Stimulated activated CD4-positive, alpha-beta T cell treated with anti-CD3 and anti-CD28 coated beads, TNF-alpha, amount 100 ng/mL, for 1 hour (primary cell): Measurements from ENCODE around the gene ASIC1.
A peak's percentile ranks its signal among the peaks of the same experiment; 100 is the strongest.
"Not testable (repeated sequence)": the region's sequence is repeated elsewhere in the genome, so short reads cannot be mapped to it uniquely, and the experiment has no call there.

Experiments
- DNase-seq, 3 donors: peaks; one replicate each; pipeline ENCODE4 v3.0.0-alpha.2; 2020; ENCODE audit warnings: low read depth in 3 of 3, low spot score in 1 of 3

Gene ASIC1

DNA sequence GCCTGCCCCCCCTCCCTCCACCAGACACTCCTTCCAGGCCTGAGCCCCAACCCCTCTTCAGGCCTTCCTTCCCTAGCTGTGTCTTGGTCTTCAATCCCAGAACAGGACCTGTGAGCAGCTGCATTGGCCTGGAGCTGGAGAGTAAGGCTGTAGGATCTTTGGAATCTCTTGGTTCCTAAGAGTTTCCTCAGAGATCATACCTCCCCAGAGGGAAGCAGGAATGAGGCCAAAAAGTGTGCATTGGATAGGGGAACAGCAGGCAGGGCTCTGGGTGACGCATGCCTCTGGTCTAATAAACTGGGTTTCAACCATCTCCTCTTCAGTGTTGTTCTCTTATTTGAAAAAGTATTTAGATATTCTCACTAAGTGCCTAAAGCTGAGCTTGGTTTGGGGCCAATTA is 25.9 kb downstream of the ASIC1 start:
- DNase-seq: no peak

DNA sequence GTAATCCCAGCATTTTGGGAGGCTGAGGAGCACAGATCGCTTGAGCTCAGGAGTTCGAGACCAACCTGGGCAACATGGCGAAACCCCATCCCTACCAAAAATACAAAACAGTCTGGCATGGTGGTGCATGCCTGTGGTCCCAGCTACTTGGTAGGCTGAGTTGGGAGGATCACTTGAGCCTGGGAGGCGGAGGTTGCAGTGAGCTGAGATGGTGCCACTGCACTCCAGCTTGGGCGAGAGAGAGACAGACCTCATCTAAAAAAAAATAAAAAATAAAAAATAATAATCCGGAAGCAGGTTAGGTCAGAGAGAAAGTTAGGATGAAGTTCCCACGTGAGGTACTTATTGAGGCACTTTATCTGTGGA is 27.0 kb downstream of the ASIC1 start:
- DNase-seq: not testable (repeated sequence)

DNA sequence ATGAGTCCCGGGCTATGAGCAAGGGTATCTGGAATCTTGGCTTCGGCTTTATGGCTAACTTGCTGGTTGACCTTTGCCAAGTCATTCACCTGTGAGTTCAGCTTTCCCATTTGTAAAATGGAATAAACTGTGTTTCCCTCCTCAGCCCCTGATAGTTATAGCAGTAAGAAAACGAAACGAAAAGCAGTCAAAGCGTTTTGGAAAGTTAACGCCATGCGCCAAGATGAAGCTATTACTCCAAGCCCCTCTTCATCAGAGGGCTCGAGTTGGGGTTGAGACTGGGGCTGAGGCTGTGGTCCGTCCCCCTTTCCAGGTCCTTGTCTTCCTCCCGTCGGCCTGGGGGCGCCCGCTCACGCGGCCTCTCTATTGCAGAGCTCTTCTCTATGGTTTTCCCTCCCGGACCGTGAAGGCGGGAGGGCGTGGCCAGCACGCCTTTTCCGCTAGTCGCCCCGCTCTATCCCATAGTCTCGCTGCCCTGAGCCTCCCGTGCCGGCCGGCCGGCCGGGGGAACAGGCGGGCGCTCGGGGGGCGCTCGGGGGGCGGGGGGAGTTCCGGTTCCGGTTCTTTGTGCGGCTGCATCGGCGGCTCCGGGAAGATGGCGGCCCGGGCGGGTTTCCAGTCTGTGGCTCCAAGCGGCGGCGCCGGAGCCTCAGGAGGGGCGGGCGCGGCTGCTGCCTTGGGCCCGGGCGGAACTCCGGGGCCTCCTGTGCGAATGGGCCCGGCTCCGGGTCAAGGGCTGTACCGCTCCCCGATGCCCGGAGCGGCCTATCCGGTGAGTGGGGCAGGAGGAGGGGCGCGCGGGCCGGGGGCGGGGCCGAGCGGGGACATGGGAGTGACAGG is 27.6 kb downstream of the ASIC1 start, which contains the start of gene SMARCD1:
Gene SMARCD1 (plus strand): TSS at position 568 of the 840 bp plus-strand sequence. CDS start 28 bp downstream, at position 596.
- peak; percentile 67 to 76 (median 71) for DNase-seq

DNA sequence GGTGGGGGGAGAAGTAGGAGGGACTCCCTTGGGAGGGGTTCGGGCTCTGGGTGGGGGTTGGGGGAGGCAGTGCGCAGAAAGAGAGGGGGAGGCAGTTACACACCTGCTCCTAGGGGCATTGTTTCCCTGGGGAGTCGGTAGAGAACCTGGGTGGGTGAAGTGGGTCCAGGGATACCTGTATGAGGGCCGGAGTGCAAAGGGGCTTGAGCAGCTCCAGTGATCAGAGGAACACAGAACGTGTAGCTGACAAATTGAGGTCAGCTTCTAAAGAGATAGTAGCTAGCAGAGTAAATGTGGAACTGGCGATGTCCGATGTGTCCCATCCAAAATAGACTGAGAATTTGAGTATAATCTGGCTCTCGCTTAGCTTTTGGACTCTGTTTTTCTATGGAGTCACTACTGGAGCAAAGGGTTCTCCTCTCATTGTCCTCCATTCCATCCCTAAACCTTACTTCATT is 28.2 kb downstream of the ASIC1 start:
- no peak for DNase-seq

DNA sequence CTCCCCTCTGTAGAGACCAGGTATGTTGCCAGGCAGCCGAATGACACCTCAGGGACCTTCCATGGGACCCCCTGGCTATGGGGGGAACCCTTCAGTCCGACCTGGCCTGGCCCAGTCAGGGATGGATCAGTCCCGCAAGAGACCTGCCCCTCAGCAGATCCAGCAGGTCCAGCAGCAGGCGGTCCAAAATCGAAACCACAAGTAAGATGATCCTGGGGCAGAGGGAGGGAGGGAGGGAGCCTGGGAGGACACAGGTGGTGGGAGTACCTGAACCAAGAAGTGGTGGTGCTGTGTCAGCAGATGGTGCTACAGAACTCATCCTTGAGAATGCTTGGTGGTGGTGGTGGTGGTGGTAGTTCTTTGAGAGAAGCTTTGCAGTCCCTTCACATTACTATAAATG is 28.8 kb downstream of the ASIC1 start:
- no peak for DNase-seq

DNA sequence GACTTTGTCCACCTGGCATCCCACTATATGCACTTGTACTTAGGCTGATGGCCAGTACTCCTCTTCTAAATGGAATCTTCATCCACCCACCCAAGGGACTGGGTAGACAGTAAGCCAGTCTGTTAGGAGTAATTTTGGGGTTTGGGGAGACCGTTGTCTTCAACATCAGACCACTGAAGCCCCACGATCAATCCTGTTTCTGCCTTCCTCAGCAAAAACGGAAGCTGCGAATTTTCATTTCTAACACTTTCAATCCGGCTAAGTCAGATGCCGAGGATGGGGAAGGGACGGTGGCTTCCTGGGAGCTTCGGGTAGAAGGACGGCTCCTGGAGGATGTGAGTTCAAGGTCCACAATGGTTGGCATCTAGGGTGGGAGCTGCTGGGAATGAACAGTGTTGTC is 29.8 kb downstream of the ASIC1 start:
- no peak for DNase-seq

DNA sequence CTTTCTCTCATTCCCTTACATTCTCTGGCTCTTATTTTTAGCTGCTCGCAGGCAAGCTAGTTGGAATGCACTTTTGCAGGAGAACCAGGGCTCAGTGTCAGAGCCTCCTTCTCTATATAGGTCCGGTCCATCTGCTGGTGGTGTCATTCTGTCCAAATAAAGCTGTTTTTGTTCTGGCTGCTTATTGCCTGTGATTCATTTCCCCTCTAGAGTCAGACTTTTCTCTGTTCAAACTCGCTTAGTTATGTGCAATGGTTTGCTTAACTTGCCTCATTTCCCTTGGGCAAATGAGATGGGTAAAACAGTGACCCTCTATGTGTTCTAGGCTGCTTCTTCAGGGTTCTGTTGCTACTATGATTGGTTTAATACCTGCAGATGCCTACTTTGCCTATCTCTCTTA is 30.6 kb downstream of the ASIC1 start:
- no peak for DNase-seq

DNA sequence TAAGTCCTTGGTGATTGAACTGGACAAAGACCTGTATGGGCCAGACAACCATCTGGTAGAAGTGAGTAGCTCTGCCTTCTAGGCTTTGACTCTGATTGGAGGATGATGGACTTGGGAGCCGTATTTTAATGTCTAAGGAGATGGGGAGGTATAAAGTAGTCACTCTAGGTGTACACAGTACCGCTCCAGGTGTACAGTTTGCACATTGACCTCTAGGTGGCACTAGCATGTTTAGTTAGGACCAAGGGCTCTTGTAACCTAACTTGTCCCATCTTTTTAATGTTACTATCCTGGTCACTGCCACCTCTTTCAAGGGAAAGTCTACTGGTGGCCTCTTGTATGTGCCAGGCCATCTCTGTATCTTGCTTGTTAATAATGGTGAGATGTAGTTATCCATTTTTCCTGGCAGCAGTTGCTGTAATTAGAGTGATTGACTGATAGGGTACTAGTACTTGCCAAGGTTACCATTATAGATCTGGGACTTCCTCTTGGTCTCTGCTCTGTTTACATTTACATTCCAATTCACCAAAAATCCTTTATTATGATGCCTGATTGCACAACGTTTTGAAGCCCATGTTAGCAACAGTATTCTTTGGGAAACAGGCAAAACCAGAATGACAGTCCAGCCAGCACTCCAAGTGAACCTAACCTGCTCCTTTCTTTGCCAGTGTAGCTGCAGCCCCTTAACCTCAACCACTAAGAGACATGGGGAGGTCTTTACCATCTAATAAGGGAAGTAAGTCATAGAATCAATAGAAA is 31.4 kb downstream of the ASIC1 start:
- DNase-seq: no peak

DNA sequence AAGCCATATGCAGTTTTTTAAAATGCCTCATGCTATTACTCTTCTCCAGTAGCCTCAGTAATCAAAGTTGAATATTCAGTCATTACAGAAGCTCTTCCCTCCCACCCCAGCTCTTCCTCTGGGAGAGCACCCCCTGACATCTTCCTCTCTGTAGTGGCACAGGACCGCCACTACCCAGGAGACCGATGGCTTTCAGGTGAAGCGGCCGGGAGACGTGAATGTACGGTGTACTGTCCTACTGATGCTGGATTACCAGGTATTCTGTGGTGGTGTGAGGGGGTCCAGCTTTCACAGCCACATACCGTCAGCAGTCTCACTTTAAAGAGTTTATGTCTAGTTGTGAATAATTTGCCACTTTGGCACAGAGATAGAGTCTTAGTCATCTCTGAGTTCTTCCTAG is 32.3 kb downstream of the ASIC1 start:
- no peak for DNase-seq

DNA sequence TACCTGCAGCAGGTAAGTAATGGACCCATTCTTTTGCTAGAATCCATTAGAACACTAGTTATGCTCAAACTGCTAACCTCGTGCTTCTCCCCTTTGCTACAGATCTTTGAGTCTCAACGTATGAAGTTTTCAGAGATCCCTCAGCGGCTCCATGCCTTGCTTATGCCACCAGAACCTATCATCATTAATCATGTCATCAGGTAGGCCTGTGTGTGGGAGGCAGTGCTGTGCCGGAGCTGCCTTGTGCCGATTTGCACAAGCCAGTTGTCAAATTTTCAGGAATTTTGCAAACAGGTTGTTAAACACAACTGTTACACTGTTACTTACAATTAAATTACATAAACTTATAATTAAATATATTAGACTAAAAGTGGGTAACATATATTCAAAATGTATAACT is 33.0 kb downstream of the ASIC1 start:
- DNase-seq: no peak

DNA sequence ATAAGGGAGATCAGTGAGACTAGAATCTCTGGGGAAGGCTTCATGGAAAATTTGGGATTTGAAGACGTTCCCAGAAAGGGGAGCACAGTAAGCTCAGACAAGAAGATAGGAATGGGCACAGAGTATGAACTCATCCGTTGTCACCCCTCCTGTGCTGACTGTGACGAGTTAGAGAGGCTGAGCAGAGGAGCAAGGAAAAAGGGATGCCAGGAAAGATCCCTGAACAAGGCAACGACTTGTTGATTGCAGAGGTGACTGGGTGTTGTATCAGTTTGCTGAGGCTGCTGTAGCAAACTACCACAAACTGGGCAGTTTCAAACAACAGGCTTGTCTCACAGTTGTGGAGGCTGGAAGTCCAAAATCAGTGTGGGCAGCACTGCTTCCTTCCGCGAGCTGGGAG is 40.6 kb downstream of the ASIC1 start:
- DNase-seq: no peak

DNA sequence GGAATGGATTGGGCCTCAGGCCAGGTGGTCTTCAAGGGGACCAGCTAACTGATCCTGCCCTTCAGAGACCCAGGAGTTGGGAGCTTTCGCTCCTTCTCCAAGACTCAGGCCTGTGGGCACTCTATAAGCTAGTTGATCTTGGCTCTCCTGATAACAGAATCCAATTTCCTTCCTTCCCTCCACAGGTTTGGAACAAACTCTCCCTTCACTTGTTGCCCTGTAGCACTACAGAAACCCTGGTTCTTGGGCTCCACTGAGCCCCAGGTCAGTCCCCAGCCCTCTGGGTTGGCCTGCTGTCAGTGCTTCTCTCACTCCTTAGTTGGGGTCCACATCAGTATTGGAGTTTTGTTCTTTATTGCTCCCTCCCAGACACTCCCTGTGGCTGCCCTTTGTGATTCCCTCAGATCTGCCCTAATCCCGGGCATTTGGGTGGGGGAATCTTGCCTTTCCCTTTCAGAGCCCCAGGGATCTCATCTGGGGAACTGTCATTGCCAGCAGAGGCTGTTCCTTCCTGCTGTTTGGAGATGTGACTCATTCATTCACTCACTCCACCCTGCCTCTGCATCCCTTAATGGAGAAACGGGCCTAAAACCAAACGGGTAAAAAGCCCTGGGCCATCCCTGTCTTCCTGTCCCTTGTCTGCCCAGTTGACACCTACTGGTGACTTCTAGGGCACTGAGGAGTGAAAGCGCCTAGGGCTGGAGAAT is 42.1 kb downstream of the ASIC1 start:
- DNase-seq: no peak

DNA sequence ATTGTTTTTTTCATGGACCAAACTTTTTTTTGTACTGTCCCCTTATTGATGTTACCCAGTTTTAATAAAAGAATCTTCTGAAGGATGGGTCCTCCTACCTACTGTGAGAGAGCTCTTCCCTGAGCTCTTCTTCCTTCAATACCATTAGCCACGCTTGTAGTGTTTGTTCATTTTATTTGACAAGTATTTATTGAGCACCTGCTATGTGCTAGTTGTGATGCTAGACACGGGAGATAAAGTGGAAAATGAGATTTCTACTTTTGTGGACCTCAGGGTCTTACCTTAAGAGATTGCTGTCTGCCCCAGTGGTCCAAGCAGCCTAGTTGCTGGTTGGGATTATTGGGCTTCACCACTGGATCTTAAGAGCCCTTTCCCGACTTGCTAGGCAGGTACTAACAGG is 43.2 kb downstream of the ASIC1 start:
- DNase-seq: no peak

DNA sequence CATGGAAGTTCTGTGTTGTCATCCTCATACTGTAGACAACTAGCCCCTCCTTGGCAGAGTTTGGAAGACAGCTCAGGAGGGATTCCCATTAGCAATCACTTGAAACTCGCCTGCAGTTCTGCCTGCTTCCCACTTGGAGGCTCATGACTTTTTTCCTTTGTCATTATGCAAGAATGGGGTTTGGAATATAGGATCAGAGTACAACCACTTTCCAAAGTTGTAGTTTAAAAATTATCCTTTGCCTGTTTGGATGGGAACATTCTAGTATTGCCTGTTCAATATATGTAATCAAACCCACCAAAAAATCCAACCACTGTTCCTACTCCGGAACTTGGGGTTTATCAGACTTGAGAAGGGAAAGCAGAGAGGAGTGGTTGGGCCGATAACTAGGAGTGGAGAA is 44.3 kb downstream of the ASIC1 start:
- DNase-seq: no peak

DNA sequence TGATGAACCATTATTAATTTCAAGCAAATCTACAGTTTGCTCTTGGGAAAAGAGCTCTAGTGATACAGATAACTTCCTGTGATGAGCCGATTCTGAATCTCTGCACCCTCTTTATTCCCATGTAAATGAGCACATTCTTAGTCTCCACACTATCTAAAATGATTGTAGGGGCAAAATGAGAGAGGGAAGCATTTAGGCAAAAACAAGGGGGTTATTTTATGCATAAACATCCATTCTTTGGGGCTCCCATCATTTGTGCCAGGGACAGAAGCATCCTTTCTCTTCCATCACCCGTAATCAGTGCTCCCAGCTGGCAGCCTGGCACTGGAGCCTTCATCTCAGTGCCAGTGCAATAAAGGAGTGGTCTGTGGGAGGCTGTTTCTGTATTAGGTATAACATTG is 44.7 kb downstream of the ASIC1 start:
- DNase-seq: no peak

DNA sequence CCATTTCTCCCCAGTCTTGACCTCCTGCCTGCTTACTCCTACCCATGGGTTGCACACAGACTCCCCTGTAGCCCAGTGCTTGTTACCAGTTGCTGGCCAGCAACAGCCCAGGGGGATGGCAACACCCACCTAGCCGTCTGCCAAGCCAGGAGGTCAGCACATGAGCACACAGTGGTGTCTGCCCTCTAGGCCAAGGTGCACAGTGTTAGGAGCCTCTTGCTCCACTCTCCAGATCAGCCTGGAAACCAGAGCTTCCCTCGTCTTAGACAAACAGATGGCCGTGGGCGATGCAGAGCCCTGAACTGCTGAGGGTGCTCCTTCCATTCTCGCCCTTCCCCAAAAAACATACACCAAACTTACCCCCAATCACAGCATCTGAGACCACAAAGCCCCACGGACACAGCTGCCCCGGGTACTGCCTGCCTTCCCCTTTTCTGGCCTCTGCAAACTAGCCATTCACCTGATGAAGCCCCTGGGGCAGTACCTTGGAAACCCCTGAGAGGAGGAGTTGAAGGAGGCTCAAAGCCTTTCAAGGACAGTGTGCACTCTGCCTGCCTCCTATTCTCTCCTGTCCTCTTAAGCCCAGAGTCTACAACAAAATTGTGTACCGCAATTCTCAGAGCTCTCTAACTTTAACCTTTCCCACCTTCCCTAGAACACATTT is 45.4 kb downstream of the ASIC1 start:
- no peak for DNase-seq

DNA sequence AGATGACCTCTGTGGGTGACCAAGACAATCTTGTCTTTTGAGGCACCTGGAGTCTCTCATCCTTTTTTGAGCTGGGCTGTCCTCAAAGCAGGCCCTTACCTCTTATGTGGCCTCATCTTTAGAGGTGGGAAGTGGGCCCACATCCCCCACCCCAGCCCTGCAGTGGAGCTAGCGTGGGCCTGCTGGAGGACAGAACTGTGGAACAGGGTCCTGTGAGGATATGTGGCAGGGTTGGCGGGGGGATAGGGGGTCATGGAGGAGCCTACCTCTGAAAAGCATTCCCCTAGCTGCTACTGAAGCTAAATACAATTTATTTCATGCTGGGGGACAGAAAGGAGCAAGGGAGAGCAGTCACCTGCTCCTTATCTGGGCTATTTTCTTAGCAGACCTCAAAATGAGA is 46.0 kb downstream of the ASIC1 start:
- DNase-seq: no peak

DNA sequence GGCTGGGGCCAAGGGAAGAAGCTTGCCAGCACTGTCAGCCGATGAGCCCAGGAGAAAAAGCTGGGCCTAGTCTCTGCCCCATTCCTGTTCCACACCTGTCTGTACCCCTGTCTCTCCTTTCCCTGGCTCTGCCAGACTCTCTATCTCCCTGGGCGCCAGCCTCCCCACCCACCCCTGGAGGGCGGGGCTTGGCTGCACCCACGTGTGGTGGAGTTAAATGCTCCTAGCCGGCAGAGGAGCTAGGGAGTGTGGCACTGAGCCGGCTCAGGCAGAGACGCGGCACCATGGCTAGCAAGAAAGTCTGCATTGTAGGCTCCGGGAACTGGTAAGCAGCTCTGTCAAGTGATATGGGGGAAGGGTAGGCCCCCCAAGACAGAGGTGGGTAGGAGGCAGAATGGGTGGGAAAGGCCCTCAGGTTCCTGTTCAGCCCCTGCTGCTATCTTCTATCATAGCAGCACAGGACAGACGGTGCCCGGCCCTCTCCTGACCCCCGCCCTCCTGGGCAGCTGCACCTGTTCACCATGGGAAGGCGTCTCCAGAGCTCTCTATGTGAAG is 46.4 kb downstream of the ASIC1 start, which contains the start of gene GPD1:
Gene GPD1 (plus strand): TSS at position 242 of the 555 bp plus-strand sequence. CDS start 43 bp downstream, at position 285.
- no peak for DNase-seq

DNA sequence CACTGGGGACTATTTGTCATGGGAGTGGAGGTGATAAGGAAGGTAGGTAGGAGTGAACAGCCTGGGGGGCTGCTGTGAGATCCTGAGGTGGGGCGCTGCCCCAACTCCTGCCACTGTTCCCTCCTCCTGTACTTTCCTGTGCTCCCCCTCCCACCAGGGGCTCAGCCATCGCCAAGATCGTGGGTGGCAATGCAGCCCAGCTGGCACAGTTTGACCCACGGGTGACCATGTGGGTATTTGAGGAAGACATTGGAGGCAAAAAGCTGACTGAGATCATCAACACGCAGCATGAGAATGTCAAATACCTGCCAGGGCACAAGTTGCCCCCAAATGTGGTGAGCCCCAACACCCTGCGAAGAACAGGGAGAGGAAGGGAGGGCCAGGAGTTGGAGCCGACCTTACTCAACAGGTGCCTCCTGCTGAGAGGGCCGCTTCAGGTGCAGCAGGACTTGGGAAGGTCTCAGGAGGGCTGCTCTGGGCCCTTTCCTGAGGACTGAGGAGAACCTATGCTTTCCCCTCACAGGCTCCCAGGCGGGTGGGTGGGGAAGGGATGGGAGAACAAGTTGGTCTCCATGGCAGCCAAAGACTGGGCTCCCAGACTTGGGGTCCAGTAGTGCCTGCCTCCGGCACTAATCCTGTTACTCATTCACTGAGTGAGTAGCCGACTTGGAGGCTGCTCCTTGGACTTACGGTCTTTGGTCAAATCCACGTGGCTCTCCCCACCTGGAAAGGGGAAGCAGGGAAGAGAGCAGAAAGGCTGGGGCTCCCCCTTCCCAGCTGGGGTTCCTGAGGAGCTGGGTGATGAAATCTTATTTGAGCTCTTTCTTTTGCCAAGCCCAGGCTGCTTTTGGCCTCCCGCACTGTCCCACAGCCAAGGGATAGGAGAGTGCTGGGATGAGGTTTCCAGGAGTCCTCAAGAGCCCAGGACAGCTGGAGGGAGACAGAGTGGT is 47.3 kb downstream of the ASIC1 start:
- no peak for DNase-seq
